Measurements from ENCODE around the gene PLA2G2A. TPM values are rescaled to one million over a fixed set of nuclear protein-coding genes. Genes with fewer than 3 reads are reported as not detected.

PLA2G2A gene
- total and polyA plus RNA-seq, 2 of the 8 experiments (the other 6 are each of a cell fraction or from before 2014, with no cell fraction given), result 0.69 to 3.7 TPM

DNA sequence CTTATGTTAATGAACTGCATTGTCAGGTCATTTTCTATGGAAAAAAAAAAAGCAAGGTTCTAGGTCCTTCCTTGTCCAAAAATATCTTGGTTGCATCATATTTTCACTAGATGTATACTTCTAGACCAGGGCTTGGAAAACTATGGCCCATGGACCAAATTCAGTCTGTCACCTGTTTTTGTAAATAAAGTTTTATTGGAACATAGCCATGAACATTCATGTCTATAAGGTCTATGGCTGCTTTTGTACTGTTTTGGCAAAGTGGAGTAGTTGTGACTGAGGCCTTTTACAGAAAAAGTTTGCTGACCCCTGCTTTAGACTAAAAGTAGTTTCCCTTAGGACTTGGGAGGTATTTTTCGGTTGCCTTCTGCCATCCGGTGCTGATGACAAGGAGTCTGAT, 36.8 kb downstream of the PLA2G2A start (continued):
- TF ChIP-seq NANOG (IDR thresholded peaks at IDR 0.05; ENCODE audit: insufficient read depth, low read depth, low read length, poor library complexity, severe bottlenecking), result no peak
- TF ChIP-seq POLR2A (IDR thresholded peaks at IDR 0.05; ENCODE audit: control extremely low read depth in 1 of 2, low read depth in 2 of 2, low read length in 2 of 2), result no peak
- TF ChIP-seq, protein P1, sequence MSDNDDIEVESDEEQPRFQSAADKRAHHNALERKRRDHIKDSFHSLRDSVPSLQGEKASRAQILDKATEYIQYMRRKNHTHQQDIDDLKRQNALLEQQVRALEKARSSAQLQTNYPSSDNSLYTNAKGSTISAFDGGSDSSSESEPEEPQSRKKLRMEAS (IDR thresholded peaks at IDR 0.05), result no peak
